Esophagus muscularis mucosa (tissue), 4 donors: Measurements from ENCODE around the gene IL32. TPM values are rescaled to one million over a fixed set of nuclear protein-coding genes. Genes with fewer than 3 reads are reported as not detected.

Experiments
- DNase-seq: peaks from one replicate; pipeline ENCODE4 v3.0.0-alpha.2; 2017; ENCODE audit errors: extremely low spot score
- H3K27ac ChIP-seq, 4 donors: fragments of 200-600 bp; sonication (generic); replicated peaks in 1 of 4; 1 replicate in 3 of 4; 2 replicates in 1 of 4; pipeline ENCODE4 v1.5.1; 2016 to 2019; ENCODE audit warnings: mild to moderate bottlenecking in 1 of 4
- H3K27me3 ChIP-seq, 4 donors: fragments of 200-600 bp; sonication (generic); one replicate each; pipeline versions ENCODE4 v1.5.1 to v1.6.0; 2016 to 2019
- H3K36me3 ChIP-seq, 4 donors: fragments of 200-600 bp; sonication (generic); one replicate each; pipeline ENCODE4 v1.5.1; 2016 to 2019
- H3K4me1 ChIP-seq, 4 donors: fragments of 200-600 bp; sonication (generic); one replicate each; pipeline ENCODE4 v1.5.1; 2016 to 2019
- H3K4me3 ChIP-seq, 4 donors: fragments of 200-600 bp; sonication (generic); 1 replicate in 2 of 4; 2 replicates in 2 of 4; pipeline ENCODE4 v1.5.1; 2016 to 2019; ENCODE audit warnings: mild to moderate bottlenecking in 4 of 4, moderate library complexity in 1 of 4
- H3K9me3 ChIP-seq, 4 donors: fragments of 200-600 bp; sonication (generic); 1 replicate in 3 of 4; 2 replicates in 1 of 4; pipeline ENCODE4 v1.5.1; 2016 to 2019
- CTCF ChIP-seq, 3 experiments: fragments of 200-600 bp in 2 of 3; fragments of 450-650 bp in 1 of 3; sonication (generic) in 2 of 3; IDR thresholded peaks; one replicate each; pipeline ENCODE4 v1.5.1; 2017 to 2019; ENCODE audit warnings: antibody characterized with exemption in 3 of 3, mild to moderate bottlenecking in 2 of 3, moderate library complexity in 1 of 3
- EP300 ChIP-seq: sonication (generic); formaldehyde crosslinking; IDR thresholded peaks from one replicate; pipeline ENCODE4 v1.6.1; 2017; ENCODE audit warnings: antibody characterized with exemption
- POLR2A ChIP-seq: fragments of 450-650 bp; IDR thresholded peaks from one replicate; pipeline ENCODE4 v1.6.1; 2017; ENCODE audit warnings: antibody characterized with exemption, moderate library complexity, mild to moderate bottlenecking, low read depth
- POLR2AphosphoS5 ChIP-seq, 2 donors: sonication (generic); formaldehyde crosslinking; IDR thresholded peaks; one replicate each; pipeline ENCODE4 v1.6.1; 2017; ENCODE audit warnings: antibody characterized with exemption in 2 of 2
- WGBS: methylation state at CpG from one replicate; pipeline ENCODE4 v1.1.5; 2018; 5-methylcytosine and 5-hydroxymethylcytosine counted together
- intact Hi-C: fragments of 100-400 bp; cut with DNase I; formaldehyde crosslinking; loops from one replicate; pipeline ENCODE4 v1.15.1; 2023
- total RNA-seq, 4 donors: library from RNA; depleted of rRNA; stranded (reverse); fragments of >200 nt; gene quantifications; one replicate each; pipeline versions ENCODE4 v1.1.0 to v1.2.1, GENCODE V29; 2016

Gene IL32
- total RNA-seq, 4 donors from 2014 or later: 13.7 to 40.8 (median 31.2) TPM

- H3K27me3 ChIP-seq: peaks cover 0 to 53% (median 24%) of the 10 kb centered on the region in 4 donors
- no peak for DNase-seq
- TF ChIP-seq POLR2A: no peak
- no peak for TF ChIP-seq CTCF (IDR thresholded peaks at IDR 0.05)
- TF ChIP-seq EP300: no peak
- TF ChIP-seq POLR2AphosphoS5 (IDR thresholded peaks at IDR 0.05): no peak
- H3K9me3 ChIP-seq: no peaks in the 10 kb centered on the region
- intact Hi-C loops: loop anchor here (1.0 kb wide), 1 partner anchor 26 kb away; no protein-coding TSS in a partner anchor
- peaks cover 21 to 45% (median 38%) of the 10 kb centered on the region in 4 donors for H3K4me1 ChIP-seq
- 35% methylated on average over 8 of the region's 15 CpGs for WGBS
- H3K27ac ChIP-seq: no peak overlapping the region
- no peak overlapping the region for H3K4me3 ChIP-seq
- H3K36me3 ChIP-seq: peaks cover 11 to 20% (median 19%) of the 10 kb centered on the region in 4 donors
These were observed 36.6 kb upstream of the IL32 start for GRCh38 chr16:3028716-3029319.

- H3K4me1 ChIP-seq: peaks cover 17 to 40% (median 33%) of the 10 kb centered on the region in 4 donors
- TF ChIP-seq POLR2A (no peak), CTCF (IDR thresholded peaks at IDR 0.05) (no peak)
- peak overlapping the region in 1 of 4 donors; percentile 34 for H3K4me3 ChIP-seq
- 39% methylated on average over 9 of the region's 59 CpGs for WGBS
- peaks cover 0 to 61% (median 24%) of the 10 kb centered on the region in 4 donors for H3K27me3 ChIP-seq
- intact Hi-C loops: no loop called here
- DNase-seq: no peak
- H3K9me3 ChIP-seq: no peaks in the 10 kb centered on the region
- peaks cover 11 to 20% (median 19%) of the 10 kb centered on the region in 4 donors for H3K36me3 ChIP-seq
- no peak overlapping the region for H3K27ac ChIP-seq
These were observed 35.8 kb upstream of the IL32 start for GRCh38 chr16:3029491-3030221.

GRCh38 chr16:3030222-3031212 is 34.9 kb upstream of the IL32 start:
- H3K27ac ChIP-seq: no peak overlapping the region
- H3K36me3 ChIP-seq: peaks cover 11 to 19% (median 19%) of the 10 kb centered on the region in 4 donors
- intact Hi-C loops: no loop called here
- H3K4me3 ChIP-seq: no peak overlapping the region
- DNase-seq: no peak
- no peaks in the 10 kb centered on the region for H3K9me3 ChIP-seq
- peaks cover 0 to 70% (median 32%) of the 10 kb centered on the region in 4 donors for H3K27me3 ChIP-seq
- peaks cover 15 to 31% (median 24%) of the 10 kb centered on the region in 4 donors for H3K4me1 ChIP-seq
- WGBS: 80% methylated on average over 15 of the region's 33 CpGs
- TF ChIP-seq POLR2AphosphoS5 (IDR thresholded peaks at IDR 0.05): no peak
- TF ChIP-seq POLR2A: no peak
- TF ChIP-seq CTCF (IDR thresholded peaks at IDR 0.05): no peak
- no peak for TF ChIP-seq EP300

GRCh38 chr16:3032624-3033023 is 32.8 kb upstream of the IL32 start:
- Histone ChIP-seq H3K27me3 (peaks cover 0 to 91% (median 53%) of the 10 kb centered on the region in 4 donors), H3K36me3 (no peaks in the 10 kb centered on the region), H3K9me3 (no peaks in the 10 kb centered on the region), H3K27ac (no peak overlapping the region), H3K4me1 (peaks cover 22 to 36% (median 33%) of the 10 kb centered on the region in 4 donors), H3K4me3 (no peak overlapping the region)
- DNase-seq: no peak
- TF ChIP-seq EP300 (no peak), POLR2AphosphoS5 (IDR thresholded peaks at IDR 0.05) (no peak), POLR2A (no peak), CTCF (IDR thresholded peaks at IDR 0.05) (no peak)
- intact Hi-C loops: no loop called here
- 43% methylated on average over 7 of the region's 7 CpGs for WGBS
